ENCODE results near the gene ZBTB43.

ZBTB43 gene

GRCh38 chr9:126804696-126805553, at the start of gene ZBTB43:
ZBTB43 (plus strand) TSS chr9:126805040; CDS start chr9:126832510, 27,470 bp downstream.
- H3K36me3 ChIP-seq (ENCODE audit: control insufficient read depth, insufficient read depth, low read length) = no peaks in the 10 kb centered on the region; the same call in 1 of the 2 replicates
- peak; percentile 94 for DNase-seq (ENCODE audit: extremely low read depth, insufficient read length)
- TF ChIP-seq, protein P1, sequence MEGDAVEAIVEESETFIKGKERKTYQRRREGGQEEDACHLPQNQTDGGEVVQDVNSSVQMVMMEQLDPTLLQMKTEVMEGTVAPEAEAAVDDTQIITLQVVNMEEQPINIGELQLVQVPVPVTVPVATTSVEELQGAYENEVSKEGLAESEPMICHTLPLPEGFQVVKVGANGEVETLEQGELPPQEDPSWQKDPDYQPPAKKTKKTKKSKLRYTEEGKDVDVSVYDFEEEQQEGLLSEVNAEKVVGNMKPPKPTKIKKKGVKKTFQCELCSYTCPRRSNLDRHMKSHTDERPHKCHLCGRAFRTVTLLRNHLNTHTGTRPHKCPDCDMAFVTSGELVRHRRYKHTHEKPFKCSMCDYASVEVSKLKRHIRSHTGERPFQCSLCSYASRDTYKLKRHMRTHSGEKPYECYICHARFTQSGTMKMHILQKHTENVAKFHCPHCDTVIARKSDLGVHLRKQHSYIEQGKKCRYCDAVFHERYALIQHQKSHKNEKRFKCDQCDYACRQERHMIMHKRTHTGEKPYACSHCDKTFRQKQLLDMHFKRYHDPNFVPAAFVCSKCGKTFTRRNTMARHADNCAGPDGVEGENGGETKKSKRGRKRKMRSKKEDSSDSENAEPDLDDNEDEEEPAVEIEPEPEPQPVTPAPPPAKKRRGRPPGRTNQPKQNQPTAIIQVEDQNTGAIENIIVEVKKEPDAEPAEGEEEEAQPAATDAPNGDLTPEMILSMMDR (IDR thresholded peaks at IDR 0.05; ENCODE audit: insufficient read depth, low read length, poor library complexity, severe bottlenecking) = no peak
- peak within 1 kb of the TSS; percentile 85 for H3K4me3 ChIP-seq (replicated peaks; ENCODE audit: low read depth, low read length)
- no peaks in the 10 kb centered on the region for H3K27me3 ChIP-seq (replicated peaks; ENCODE audit: control insufficient read depth, insufficient read depth, low read length)

DNA sequence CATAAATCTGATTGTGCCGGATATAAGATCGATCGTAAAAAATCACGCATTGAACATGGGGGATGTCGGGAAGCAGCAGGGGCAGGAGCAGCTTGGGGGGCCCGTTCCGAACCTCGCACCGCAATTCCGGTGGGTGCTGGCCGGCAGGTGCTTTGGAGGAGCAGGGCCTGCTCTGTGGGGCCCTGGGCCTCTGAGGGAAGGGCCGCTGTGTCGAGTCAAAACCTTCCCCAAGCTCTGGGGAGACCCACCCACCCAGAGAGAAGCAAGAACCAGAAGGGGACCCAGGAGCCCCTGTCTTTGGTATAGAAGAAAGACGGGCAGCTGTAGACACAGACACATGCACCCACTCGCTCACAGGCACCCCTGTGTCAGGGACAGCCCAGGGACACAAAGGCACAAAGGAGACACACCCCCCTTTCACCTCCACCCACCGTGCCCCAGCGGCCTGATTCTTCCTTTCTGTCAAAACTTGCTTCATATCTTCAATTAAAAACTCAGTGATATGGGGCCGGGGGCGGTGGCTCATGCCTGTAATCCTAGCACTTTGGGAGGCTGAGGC, 49.4 kb upstream of the ZBTB43 start:
- Histone ChIP-seq H3K36me3 (ENCODE audit: control insufficient read depth, insufficient read depth, low read length) (no peaks in the 10 kb centered on the region), H3K27me3 (replicated peaks; ENCODE audit: control insufficient read depth, insufficient read depth, low read length) (no peaks in the 10 kb centered on the region), H3K4me3 (replicated peaks; ENCODE audit: low read depth, low read length) (no peak overlapping the region)
- no peak for DNase-seq (ENCODE audit: extremely low read depth, insufficient read length)
- TF ChIP-seq, protein P1 (IDR thresholded peaks at IDR 0.05; ENCODE audit: insufficient read depth, low read length, poor library complexity, severe bottlenecking) = no peak

- no peak for DNase-seq (ENCODE audit: extremely low read depth, insufficient read length)
- no peaks in the 10 kb centered on the region for H3K36me3 ChIP-seq (ENCODE audit: control insufficient read depth, insufficient read depth, low read length)
- TF ChIP-seq, protein P1 (IDR thresholded peaks at IDR 0.05; ENCODE audit: insufficient read depth, low read length, poor library complexity, severe bottlenecking) = no peak
- no peaks in the 10 kb centered on the region for H3K27me3 ChIP-seq (replicated peaks; ENCODE audit: control insufficient read depth, insufficient read depth, low read length)
- no peak overlapping the region for H3K4me3 ChIP-seq (replicated peaks; ENCODE audit: low read depth, low read length)
Observed at GRCh38 chr9:126756238-126756637, 48.6 kb upstream of the ZBTB43 start.

GRCh38 chr9:126756876-126757415, 47.9 kb upstream of the ZBTB43 start:
- no peaks in the 10 kb centered on the region for H3K36me3 ChIP-seq (ENCODE audit: control insufficient read depth, insufficient read depth, low read length)
- TF ChIP-seq, protein P1 (IDR thresholded peaks at IDR 0.05; ENCODE audit: insufficient read depth, low read length, poor library complexity, severe bottlenecking) = no peak
- no peaks in the 10 kb centered on the region for H3K27me3 ChIP-seq (replicated peaks; ENCODE audit: control insufficient read depth, insufficient read depth, low read length)
- no peak for DNase-seq (ENCODE audit: extremely low read depth, insufficient read length)
- no peak overlapping the region for H3K4me3 ChIP-seq (replicated peaks; ENCODE audit: low read depth, low read length)

- DNase-seq (ENCODE audit: extremely low read depth, insufficient read length) = no peak
- H3K4me3 ChIP-seq (replicated peaks; ENCODE audit: low read depth, low read length) = no peak overlapping the region
- H3K27me3 ChIP-seq (replicated peaks; ENCODE audit: control insufficient read depth, insufficient read depth, low read length) = no peaks in the 10 kb centered on the region
- H3K36me3 ChIP-seq (ENCODE audit: control insufficient read depth, insufficient read depth, low read length) = no peaks in the 10 kb centered on the region
- TF ChIP-seq, protein P1 (IDR thresholded peaks at IDR 0.05; ENCODE audit: insufficient read depth, low read length, poor library complexity, severe bottlenecking) = no peak
Observed at GRCh38 chr9:126758916-126759585, 45.8 kb upstream of the ZBTB43 start.

Data from GM06990 (cell line).